Naive thymus-derived CD4-positive, alpha-beta T cell (primary cell): Measurements from ENCODE around the gene CRB1. TPM values are rescaled to one million over a fixed set of nuclear protein-coding genes. Genes with fewer than 3 reads are reported as not detected.

Experiments used
- ATAC-seq: fragments of 150-1000 bp; cut with Tn5 transposase; 2 replicates; pipeline ENCODE4 v1.10.0; 2021; ENCODE audit warnings: mild to moderate bottlenecking, moderate library complexity
- CTCF ChIA-PET: fragments of 350-600 bp; sonication (Branson Sonifier 250); formaldehyde crosslinking; loops from one replicate; lab custom pipeline; 2021; ENCODE audit warnings: antibody characterized with exemption; lab: Charles Lee
- POLR2A ChIA-PET: fragments of 350-600 bp; sonication (Branson Sonifier 250); formaldehyde crosslinking; loops from one replicate; lab custom pipeline; 2021; ENCODE audit warnings: antibody characterized with exemption, inconsistent platforms; lab: Charles Lee
- DNase-seq, 9 donors: peaks; one replicate each; pipeline versions ENCODE4 v3.0.0 to v3.0.0-alpha.2; 2020 to 2022; ENCODE audit warnings: mixed read lengths in 1 of 9
- H3K27ac ChIP-seq: one replicate; pipeline ENCODE4 v1.7.0; 2013; ENCODE audit warnings: mild to moderate bottlenecking, low read depth, low read length, moderate library complexity
- H3K27me3 ChIP-seq, 2 donors: one replicate each; pipeline ENCODE4 v1.7.0; 2013; ENCODE audit warnings: low read length in 2 of 2, mild to moderate bottlenecking in 2 of 2, moderate library complexity in 2 of 2; ENCODE audit not compliant: control insufficient read depth in 2 of 2, insufficient read depth in 2 of 2
- H3K36me3 ChIP-seq, 3 experiments: 1 replicate in 2 of 3; 2 replicates in 1 of 3; pipeline ENCODE4 v1.7.0; 2013; ENCODE audit warnings: low read length in 3 of 3, mild to moderate bottlenecking in 3 of 3, moderate library complexity in 1 of 3; ENCODE audit not compliant: insufficient read depth in 3 of 3, control insufficient read depth in 2 of 3
- H3K4me1 ChIP-seq, 2 donors: one replicate each; pipeline ENCODE4 v1.7.0; 2013; ENCODE audit warnings: low read length in 2 of 2, mild to moderate bottlenecking in 2 of 2, moderate library complexity in 1 of 2; ENCODE audit not compliant: control insufficient read depth in 2 of 2, insufficient read depth in 2 of 2
- H3K4me3 ChIP-seq: 2 replicates; pipeline ENCODE4 v1.7.0; 2013; ENCODE audit warnings: mild to moderate bottlenecking, low read length
- H3K9me3 ChIP-seq, 3 experiments: 1 replicate in 2 of 3; 2 replicates in 1 of 3; pipeline ENCODE4 v1.7.0; 2013; ENCODE audit warnings: low read length in 3 of 3; ENCODE audit not compliant: control insufficient read depth in 2 of 3
- H3K27ac Mint-ChIP-seq, 9 donors: one replicate each; pipeline ENCODE4 v1.8.0; 2020 to 2022; ENCODE audit warnings: mixed read lengths in 9 of 9, mild to moderate bottlenecking in 8 of 9, moderate library complexity in 5 of 9, inconsistent platforms in 2 of 9
- H3K27me3 Mint-ChIP-seq, 5 donors: one replicate each; pipeline ENCODE4 v1.8.0; 2021 to 2022; ENCODE audit warnings: mixed read lengths in 5 of 5, mild to moderate bottlenecking in 1 of 5
- H3K36me3 Mint-ChIP-seq, 5 donors: one replicate each; pipeline ENCODE4 v1.8.0; 2020 to 2022; ENCODE audit warnings: mixed read lengths in 5 of 5, mild to moderate bottlenecking in 3 of 5, inconsistent platforms in 1 of 5
- H3K4me1 Mint-ChIP-seq, 7 donors: one replicate each; pipeline ENCODE4 v1.8.0; 2020 to 2022; ENCODE audit warnings: mixed read lengths in 7 of 7, mild to moderate bottlenecking in 3 of 7, inconsistent platforms in 1 of 7
- H3K4me3 Mint-ChIP-seq, 10 donors: one replicate each; pipeline ENCODE4 v1.8.0; 2020 to 2022; ENCODE audit warnings: mild to moderate bottlenecking in 10 of 10, mixed read lengths in 10 of 10, moderate library complexity in 6 of 10, inconsistent platforms in 2 of 10
- H3K9me3 Mint-ChIP-seq, 11 donors: one replicate each; pipeline ENCODE4 v1.8.0; 2020 to 2022; ENCODE audit warnings: mixed read lengths in 11 of 11, mild to moderate bottlenecking in 4 of 11, inconsistent platforms in 1 of 11, moderate library complexity in 1 of 11
- intact Hi-C, 2 donors: fragments of 100-400 bp; cut with micrococcal nuclease; formaldehyde crosslinking; loops; one replicate each; pipeline ENCODE4 v1.15.1; 2023
- polyA plus RNA-seq, 2 donors: library from polyadenylated mRNA; unstranded; fragments of 300-500 nt; fragmentation: Illumina TruSeq; gene quantifications; one replicate each; pipeline ENCODE4 v1.2.3, GENCODE V29; 2021
- total RNA-seq, 6 experiments: library from RNA in 5 of 6; stranded (reverse) in 5 of 6; gene quantifications; 1 replicate in 5 of 6; 2 replicates in 1 of 6; pipeline ENCODE4 v1.2.3 and lab custom pipeline; 2021 to 2026

Gene CRB1
- total and polyA plus RNA-seq, 7 experiments from 2014 or later = 0.08 to 3.2 (median 0.49) TPM; not detected in 2

GRCh38 chr1:197285526-197286205, 17.6 kb downstream of the CRB1 start:
- peaks cover 0 to 5% (median 0%) of the 10 kb centered on the region in 11 donors for H3K9me3 Mint-ChIP-seq
- Histone ChIP-seq H3K9me3 (no peaks in the 10 kb centered on the region), H3K27me3 (no peaks in the 10 kb centered on the region), H3K27ac (no peak overlapping the region), H3K36me3 (no peaks in the 10 kb centered on the region), H3K4me3 (no peak overlapping the region), H3K4me1 (no peaks in the 10 kb centered on the region)
- peaks cover 12 to 26% (median 13%) of the 10 kb centered on the region in 5 donors for H3K27me3 Mint-ChIP-seq
- intact Hi-C loops = no loop called here
- H3K4me3 Mint-ChIP-seq = no peak overlapping the region
- CTCF ChIA-PET = no interaction called here
- POLR2A ChIA-PET = no interaction called here
- H3K27ac Mint-ChIP-seq = no peak overlapping the region
- DNase-seq = no peak
- H3K36me3 Mint-ChIP-seq = peaks cover 0 to 3% (median 0%) of the 10 kb centered on the region in 5 donors
- peaks cover 0 to 8% (median 0%) of the 10 kb centered on the region in 7 donors for H3K4me1 Mint-ChIP-seq
- ATAC-seq = no peak

- CTCF ChIA-PET = no interaction called here
- Mint-ChIP-seq H3K4me1 (peaks cover 0 to 8% (median 0%) of the 10 kb centered on the region in 7 donors), H3K9me3 (peaks cover 0 to 6% (median under 1%) of the 10 kb centered on the region in 11 donors), H3K4me3 (no peak overlapping the region), H3K27ac (no peak overlapping the region), H3K36me3 (peaks cover 0 to under 1% (median 0%) of the 10 kb centered on the region in 5 donors), H3K27me3 (peaks cover 4 to 19% (median 10%) of the 10 kb centered on the region in 5 donors)
- Histone ChIP-seq H3K9me3 (no peaks in the 10 kb centered on the region), H3K27ac (no peak overlapping the region), H3K4me3 (no peak overlapping the region), H3K4me1 (no peaks in the 10 kb centered on the region), H3K27me3 (no peaks in the 10 kb centered on the region), H3K36me3 (no peaks in the 10 kb centered on the region)
- intact Hi-C loops = no loop called here
- no peak for ATAC-seq
- POLR2A ChIA-PET = no interaction called here
- no peak for DNase-seq
Observed at GRCh38 chr1:197286634-197287033, 18.6 kb downstream of the CRB1 start.

GRCh38 chr1:197287863-197288262, 19.8 kb downstream of the CRB1 start:
- H3K36me3 ChIP-seq = no peaks in the 10 kb centered on the region
- DNase-seq = no peak
- H3K4me3 ChIP-seq = no peak overlapping the region
- Mint-ChIP-seq H3K4me3 (no peak overlapping the region), H3K36me3 (peaks cover 0 to 4% (median 0%) of the 10 kb centered on the region in 5 donors), H3K4me1 (peaks cover 0 to 8% (median 0%) of the 10 kb centered on the region in 7 donors), H3K27me3 (peaks cover 4 to 22% (median 15%) of the 10 kb centered on the region in 5 donors), H3K9me3 (peaks cover 0 to 16% (median 5%) of the 10 kb centered on the region in 11 donors), H3K27ac (no peak overlapping the region)
- ChIA-PET POLR2A (no interaction called here), CTCF (no interaction called here)
- no peaks in the 10 kb centered on the region for H3K4me1 ChIP-seq
- intact Hi-C loops = no loop called here
- no peak for ATAC-seq
- H3K27me3 ChIP-seq = no peaks in the 10 kb centered on the region
- no peaks in the 10 kb centered on the region for H3K9me3 ChIP-seq
- H3K27ac ChIP-seq = no peak overlapping the region

GRCh38 chr1:197302775-197303174, 34.7 kb downstream of the CRB1 start:
- no peaks in the 10 kb centered on the region for H3K27me3 ChIP-seq
- ChIA-PET POLR2A (no interaction called here), CTCF (no interaction called here)
- H3K4me3 ChIP-seq = no peak overlapping the region
- intact Hi-C loops = no loop called here
- ATAC-seq = no peak
- H3K36me3 Mint-ChIP-seq = no peaks in the 10 kb centered on the region
- no peak overlapping the region for H3K27ac ChIP-seq
- no peaks in the 10 kb centered on the region for H3K9me3 Mint-ChIP-seq
- no peaks in the 10 kb centered on the region for H3K36me3 ChIP-seq
- no peak for DNase-seq
- H3K4me1 Mint-ChIP-seq = peaks cover 0 to 3% (median 0%) of the 10 kb centered on the region in 7 donors
- no peak overlapping the region for H3K27ac Mint-ChIP-seq
- H3K4me3 Mint-ChIP-seq = no peak overlapping the region
- no peaks in the 10 kb centered on the region for H3K9me3 ChIP-seq
- peaks cover 0 to 5% (median 0%) of the 10 kb centered on the region in 5 donors for H3K27me3 Mint-ChIP-seq
- no peaks in the 10 kb centered on the region for H3K4me1 ChIP-seq

- Mint-ChIP-seq H3K4me3 (no peak overlapping the region), H3K27ac (no peak overlapping the region), H3K27me3 (peaks cover 0 to 5% (median 0%) of the 10 kb centered on the region in 5 donors), H3K36me3 (no peaks in the 10 kb centered on the region), H3K4me1 (peaks cover 0 to 3% (median 0%) of the 10 kb centered on the region in 7 donors), H3K9me3 (no peaks in the 10 kb centered on the region)
- POLR2A ChIA-PET = no interaction called here
- DNase-seq (no peak), ATAC-seq (no peak)
- H3K9me3 ChIP-seq = no peaks in the 10 kb centered on the region
- intact Hi-C loops = no loop called here
- H3K36me3 ChIP-seq = no peaks in the 10 kb centered on the region
- no peaks in the 10 kb centered on the region for H3K4me1 ChIP-seq
- CTCF ChIA-PET = no interaction called here
- no peaks in the 10 kb centered on the region for H3K27me3 ChIP-seq
- H3K4me3 ChIP-seq = no peak overlapping the region
- H3K27ac ChIP-seq = no peak overlapping the region
Observed at GRCh38 chr1:197303463-197303862, 35.4 kb downstream of the CRB1 start.

GRCh38 chr1:197304638-197305200, 36.7 kb downstream of the CRB1 start:
- CTCF ChIA-PET = no interaction called here
- DNase-seq (no peak), ATAC-seq (no peak)
- Mint-ChIP-seq H3K27me3 (peaks cover 0 to 5% (median 0%) of the 10 kb centered on the region in 5 donors), H3K36me3 (no peaks in the 10 kb centered on the region), H3K4me1 (peaks cover 0 to 3% (median 0%) of the 10 kb centered on the region in 7 donors), H3K27ac (no peak overlapping the region), H3K4me3 (no peak overlapping the region), H3K9me3 (no peaks in the 10 kb centered on the region)
- intact Hi-C loops = no loop called here
- H3K36me3 ChIP-seq = no peaks in the 10 kb centered on the region
- no peaks in the 10 kb centered on the region for H3K27me3 ChIP-seq
- POLR2A ChIA-PET = no interaction called here
- H3K4me1 ChIP-seq = no peaks in the 10 kb centered on the region
- no peak overlapping the region for H3K27ac ChIP-seq
- no peak overlapping the region for H3K4me3 ChIP-seq
- H3K9me3 ChIP-seq = no peaks in the 10 kb centered on the region

GRCh38 chr1:197305925-197306324, 37.9 kb downstream of the CRB1 start:
- Mint-ChIP-seq H3K9me3 (no peaks in the 10 kb centered on the region), H3K27ac (no peak overlapping the region), H3K4me3 (no peak overlapping the region), H3K27me3 (peaks cover 0 to 5% (median 0%) of the 10 kb centered on the region in 5 donors), H3K36me3 (no peaks in the 10 kb centered on the region), H3K4me1 (peaks cover 0 to 1% (median 0%) of the 10 kb centered on the region in 7 donors)
- Histone ChIP-seq H3K36me3 (no peaks in the 10 kb centered on the region), H3K27ac (no peak overlapping the region), H3K9me3 (no peaks in the 10 kb centered on the region), H3K4me1 (no peaks in the 10 kb centered on the region), H3K27me3 (no peaks in the 10 kb centered on the region), H3K4me3 (no peak overlapping the region)
- ATAC-seq (no peak), DNase-seq (no peak)
- CTCF ChIA-PET = no interaction called here
- intact Hi-C loops = no loop called here
- POLR2A ChIA-PET = no interaction called here
